Fibroblast of skin of scalp (primary cell): ENCODE results near the gene SIGLEC10. TPM values are rescaled to one million over a fixed set of nuclear protein-coding genes. Genes with fewer than 3 reads are reported as not detected.
"Not testable (repeated sequence)": the region's sequence is repeated elsewhere in the genome, so short reads cannot be mapped to it uniquely, and the experiment has no call there.

Experiments used
- DNase-seq: peaks from one replicate; pipeline ENCODE4 v3.0.0-alpha.2; 2013
- polyA plus RNA-seq, 2 experiments: library from polyadenylated mRNA; unstranded; fragments of 120-200 nt; gene quantifications; one replicate each; pipeline ENCODE4 v1.2.1, GENCODE V29; 2013; ENCODE audit not compliant: insufficient read length in 2 of 2

The SIGLEC10 gene, protein sequence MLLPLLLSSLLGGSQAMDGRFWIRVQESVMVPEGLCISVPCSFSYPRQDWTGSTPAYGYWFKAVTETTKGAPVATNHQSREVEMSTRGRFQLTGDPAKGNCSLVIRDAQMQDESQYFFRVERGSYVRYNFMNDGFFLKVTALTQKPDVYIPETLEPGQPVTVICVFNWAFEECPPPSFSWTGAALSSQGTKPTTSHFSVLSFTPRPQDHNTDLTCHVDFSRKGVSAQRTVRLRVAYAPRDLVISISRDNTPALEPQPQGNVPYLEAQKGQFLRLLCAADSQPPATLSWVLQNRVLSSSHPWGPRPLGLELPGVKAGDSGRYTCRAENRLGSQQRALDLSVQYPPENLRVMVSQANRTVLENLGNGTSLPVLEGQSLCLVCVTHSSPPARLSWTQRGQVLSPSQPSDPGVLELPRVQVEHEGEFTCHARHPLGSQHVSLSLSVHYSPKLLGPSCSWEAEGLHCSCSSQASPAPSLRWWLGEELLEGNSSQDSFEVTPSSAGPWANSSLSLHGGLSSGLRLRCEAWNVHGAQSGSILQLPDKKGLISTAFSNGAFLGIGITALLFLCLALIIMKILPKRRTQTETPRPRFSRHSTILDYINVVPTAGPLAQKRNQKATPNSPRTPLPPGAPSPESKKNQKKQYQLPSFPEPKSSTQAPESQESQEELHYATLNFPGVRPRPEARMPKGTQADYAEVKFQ
- 0.06 TPM for polyA plus RNA-seq (2013, experiment 1 of 2; ENCODE audit: insufficient read length)
- 0.20 TPM for polyA plus RNA-seq (2013, experiment 2 of 2; ENCODE audit: insufficient read length)

DNA sequence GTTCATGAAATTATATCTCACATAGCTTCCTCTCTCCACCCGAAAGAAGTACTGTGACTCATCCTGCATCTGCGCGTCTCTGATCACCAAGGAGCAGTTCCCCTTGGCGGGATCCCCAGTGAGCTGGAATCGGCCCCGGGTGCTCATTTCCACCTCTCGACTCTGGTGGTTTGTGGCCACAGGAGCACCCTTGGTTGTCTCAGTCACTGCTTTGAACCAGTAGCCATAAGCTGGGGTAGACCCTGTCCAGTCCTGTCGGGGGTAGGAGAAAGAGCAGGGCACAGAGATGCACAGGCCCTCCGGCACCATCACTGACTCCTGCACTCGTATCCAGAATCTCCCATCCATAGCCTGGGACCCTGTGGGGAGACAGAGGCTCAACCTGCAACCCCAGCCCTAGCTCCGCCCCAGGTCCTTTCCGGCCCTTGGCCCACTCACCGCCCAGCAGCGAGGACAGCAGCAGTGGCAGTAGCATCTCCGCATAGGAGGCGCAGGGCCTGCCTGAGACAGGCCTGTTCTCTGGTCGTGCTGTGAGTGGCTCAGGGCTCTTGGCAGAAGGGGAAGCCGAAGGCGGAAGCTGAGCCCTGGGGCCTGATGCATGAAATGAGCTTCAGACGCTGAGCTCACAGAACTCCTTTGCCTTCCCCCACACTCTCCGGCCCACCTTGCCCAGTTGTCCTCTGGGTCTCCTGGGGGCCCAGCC, at the start of gene SIGLEC10:
Gene SIGLEC10, minus strand, starts transcription at position 536 of the 703 bp plus-strand sequence. Its CDS starts 61 bp downstream, at position 475.
- no peak for DNase-seq

DNA sequence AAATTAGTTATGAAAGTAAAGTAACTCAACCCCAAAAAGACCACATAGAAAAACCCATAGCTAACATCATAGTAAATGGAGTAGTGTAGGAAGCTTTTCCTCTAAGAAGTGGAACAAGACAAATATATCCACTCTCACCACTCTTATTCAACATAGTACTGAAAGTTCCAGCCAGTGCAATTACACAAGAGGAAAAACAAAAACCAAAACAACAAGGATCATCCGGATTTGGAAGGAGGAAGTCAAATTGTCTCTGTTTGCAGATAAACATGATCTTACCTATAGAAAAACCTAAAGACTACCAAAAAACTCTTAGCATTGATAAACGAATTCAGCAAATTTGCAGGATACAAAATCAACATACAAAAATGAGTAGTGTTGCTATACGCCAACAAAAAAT, 49.3 kb upstream of the SIGLEC10 start:
- no peak for DNase-seq

DNA sequence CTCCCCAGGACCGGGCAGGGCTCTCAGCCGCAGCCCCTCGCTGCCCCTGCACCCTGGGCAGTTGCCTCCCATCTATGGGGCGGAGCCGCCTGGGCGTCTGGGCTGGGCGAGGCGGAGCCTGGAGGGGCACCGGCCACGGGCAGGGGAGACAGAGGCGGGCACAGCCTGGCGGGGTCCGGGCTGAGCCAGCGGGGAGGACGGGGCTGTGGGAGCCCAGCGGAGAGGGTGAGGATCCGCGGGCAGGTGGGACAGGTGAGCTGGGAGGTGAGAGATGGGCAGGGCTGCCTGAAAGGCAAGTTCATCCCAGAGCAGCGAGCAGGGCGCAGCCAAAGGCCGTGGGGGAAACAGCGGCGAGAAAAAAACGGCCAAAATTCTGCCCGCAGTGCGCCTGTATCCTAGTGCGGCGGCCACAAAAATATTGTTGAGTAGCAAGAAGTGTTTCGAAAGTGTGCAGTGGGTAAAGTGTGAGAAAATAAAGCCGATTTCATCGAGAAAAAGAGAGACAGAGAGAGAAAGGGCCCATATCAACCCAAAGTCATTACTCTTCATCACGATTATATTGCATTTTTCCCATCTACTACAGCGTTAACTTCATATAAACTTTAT, 46.6 kb upstream of the SIGLEC10 start:
- DNase-seq, result not testable (repeated sequence)

DNA sequence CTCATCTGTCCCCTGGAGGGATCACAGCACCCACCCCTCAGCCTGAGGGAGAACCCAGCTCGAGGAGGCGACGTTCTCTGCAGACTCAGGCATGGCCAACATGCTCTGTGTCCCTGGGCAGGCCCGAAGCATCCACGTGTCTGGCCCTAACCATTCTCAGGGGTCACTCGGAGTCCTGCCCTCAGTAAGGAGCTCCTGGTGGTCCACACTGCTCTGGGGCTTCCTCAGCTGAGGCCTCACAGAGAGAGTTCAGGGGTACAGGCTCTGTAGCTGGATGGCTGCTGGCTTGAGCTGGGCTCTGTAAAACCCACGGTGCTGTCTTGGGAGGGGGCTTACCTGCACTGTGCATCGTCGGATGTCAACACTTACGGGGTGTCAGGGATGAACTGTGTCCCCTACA, 45.2 kb upstream of the SIGLEC10 start:
- no peak for DNase-seq

DNA sequence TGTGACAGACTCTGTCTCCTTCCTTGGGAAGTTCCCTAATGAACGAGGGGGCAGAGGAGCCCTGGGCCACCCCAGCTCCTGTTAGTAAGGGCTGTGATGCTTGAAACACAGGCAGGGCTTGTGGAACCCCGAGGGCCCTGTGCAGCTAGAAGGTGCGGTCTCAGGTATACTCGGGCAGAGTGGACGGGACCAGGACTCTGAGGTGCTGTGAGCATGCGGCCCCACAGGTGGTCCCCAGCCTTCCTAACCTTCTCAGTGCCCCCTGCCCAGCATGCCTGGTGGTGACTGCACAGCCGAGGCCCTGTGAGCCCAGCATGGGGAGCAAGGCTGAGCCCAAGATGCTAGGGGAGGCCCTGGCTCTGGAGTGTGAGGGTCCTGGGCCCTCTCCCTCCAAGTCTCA, 44.8 kb upstream of the SIGLEC10 start:
- no peak for DNase-seq

DNA sequence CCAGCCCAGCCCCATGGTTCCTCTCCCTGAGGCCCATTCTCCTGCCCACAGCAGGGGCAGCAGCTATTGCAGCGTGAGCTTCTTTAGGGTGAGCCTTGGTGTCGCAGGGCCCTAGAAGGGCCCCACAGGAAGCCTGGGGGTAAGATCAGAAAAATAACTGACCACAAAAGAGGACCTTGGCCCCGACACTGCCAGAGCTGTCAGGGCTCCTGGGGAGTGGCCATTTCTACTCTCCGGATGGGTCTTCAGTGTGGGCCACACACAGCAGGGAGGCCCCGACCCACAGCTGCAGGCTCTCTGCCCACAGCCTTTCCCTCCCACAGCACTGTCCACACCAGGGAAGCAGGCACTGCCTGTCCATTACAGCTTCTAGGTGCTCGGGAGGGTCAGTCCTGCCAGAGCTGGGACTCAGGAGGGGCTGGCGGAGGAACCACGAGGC, 44.3 kb upstream of the SIGLEC10 start:
- DNase-seq, result no peak

DNA sequence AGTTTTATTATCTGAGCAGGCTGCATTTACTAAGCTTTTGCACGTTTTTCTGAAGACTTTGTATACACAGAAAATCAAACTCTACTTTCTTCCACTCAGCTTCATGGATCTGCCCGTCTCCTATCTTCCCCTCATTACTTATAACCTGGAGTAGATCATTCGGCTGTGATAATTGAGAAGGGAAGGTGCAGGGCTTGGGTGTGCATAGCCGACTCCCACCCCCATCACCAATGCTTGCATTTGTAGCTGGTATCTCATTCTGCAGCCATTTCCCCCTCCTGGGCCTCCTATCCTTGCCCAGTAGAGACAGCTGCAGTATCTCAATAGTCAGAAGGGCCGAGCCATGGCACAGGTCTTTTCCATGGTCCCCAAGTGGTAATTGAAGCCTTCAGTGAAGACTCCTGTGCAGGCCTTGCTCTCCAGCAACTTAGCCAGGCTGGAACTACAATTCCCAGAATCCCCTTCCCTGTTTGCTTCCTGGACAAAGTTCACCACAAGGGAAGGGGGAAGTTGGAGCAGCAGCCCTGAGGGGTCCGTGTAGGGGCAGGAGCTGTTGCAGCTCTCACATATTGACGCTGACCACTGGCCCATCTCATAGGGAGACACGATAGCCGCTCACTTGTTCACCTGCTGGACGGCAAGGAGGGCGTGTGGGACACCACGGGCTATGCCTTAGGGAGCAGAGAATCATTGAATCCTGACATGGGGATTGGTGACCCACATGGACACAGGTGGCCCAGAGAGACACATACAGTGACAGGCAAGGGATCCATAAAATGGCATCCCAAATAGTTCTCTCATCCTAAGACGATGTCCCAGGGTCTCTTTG, 42.9 kb upstream of the SIGLEC10 start:
- peak; percentile 7 for DNase-seq

DNA sequence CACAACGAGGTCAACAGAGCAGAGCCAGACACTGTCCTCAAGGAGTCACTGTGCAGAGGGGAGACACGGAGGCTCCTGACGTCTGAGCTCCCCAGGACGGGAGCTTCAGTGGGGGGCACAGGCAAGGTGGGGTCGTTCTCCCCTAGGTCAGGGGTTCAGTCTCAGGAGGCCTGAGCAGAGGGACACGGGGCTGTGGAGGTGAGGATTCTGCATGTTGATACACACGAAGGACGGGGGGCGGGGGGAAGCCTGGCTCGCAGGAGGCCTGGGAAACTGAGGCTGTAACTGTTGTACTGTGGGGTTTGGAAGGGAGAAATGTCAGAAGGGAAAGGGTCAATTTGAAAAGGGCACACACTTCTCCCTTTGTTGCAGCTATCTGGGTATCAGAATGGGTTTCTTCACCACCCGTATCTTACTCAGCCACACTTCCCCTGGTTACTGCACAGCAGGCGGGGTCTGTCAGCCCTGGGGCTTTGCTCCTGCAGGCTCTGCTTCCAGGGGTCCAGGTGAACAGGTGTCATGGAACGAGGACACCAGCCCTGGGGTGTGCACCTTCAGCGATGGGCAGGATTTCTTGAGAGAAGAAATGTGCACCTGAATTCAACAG, 41.6 kb upstream of the SIGLEC10 start:
- no peak for DNase-seq

DNA sequence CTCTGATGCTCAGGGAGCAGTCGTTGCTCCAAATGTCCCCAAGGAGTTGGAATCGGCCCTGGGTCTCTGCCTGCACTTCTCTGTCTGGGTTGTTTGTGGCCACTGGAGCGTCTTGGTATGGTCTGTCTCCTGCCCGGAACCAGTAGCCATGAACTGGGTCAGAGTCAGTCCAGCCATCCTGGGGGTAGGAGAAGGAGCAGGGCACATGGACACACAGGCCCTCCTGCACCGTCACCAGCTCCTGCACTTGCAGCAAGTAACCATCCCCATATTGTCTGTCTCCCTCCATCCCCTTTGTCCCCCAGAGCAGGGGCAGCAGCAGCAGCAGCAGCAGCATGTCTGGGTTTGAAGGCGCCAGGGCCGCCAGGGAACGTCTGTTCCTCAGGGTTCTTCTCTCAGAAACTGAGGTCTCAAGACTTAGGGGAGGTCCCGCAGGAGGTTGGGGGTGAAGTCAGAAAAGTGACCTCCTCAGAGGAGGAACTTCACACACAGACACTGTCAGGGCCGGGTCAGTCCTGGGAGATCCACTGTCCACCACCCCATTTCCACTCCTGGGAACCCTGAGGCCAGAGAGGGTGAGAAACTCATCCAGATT, 40.7 kb upstream of the SIGLEC10 start, which contains the start of gene SIGLEC8:
Gene SIGLEC8, minus strand, starts transcription at position 404 of the 595 bp plus-strand sequence. Its CDS starts 67 bp downstream, at position 337.
- no peak for DNase-seq

DNA sequence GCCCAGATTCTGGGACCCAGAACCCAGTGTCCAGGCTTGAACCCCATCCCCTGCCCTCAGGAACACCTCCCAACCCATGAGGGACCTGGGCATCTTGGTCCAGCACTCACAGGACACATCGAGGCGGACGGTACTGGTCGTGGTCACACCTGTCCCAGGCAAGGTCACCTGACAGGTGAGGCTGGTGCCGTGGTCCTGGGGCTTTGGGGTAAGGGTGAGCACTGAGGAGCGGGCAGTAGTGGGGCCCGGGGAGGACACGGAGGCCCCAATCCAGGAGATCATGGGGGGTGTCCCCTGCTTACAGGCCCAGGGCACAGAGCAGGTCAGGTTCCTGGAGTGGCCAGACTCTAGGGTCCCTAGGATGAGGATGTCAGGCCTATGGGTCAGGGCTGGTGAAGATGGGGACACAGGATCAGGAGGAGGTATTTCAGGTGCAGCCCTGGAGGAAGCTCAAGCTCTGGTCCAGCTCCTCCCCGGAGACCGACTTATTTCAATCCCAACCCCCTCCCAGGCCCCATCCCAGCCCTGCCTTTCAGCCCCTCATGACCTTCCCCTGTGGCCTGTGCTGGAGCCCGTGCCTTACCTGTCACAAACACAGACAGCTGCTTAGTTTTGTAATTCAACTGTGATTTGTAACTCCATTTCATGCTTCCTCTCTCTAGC, 40.0 kb upstream of the SIGLEC10 start:
- DNase-seq, result no peak

DNA sequence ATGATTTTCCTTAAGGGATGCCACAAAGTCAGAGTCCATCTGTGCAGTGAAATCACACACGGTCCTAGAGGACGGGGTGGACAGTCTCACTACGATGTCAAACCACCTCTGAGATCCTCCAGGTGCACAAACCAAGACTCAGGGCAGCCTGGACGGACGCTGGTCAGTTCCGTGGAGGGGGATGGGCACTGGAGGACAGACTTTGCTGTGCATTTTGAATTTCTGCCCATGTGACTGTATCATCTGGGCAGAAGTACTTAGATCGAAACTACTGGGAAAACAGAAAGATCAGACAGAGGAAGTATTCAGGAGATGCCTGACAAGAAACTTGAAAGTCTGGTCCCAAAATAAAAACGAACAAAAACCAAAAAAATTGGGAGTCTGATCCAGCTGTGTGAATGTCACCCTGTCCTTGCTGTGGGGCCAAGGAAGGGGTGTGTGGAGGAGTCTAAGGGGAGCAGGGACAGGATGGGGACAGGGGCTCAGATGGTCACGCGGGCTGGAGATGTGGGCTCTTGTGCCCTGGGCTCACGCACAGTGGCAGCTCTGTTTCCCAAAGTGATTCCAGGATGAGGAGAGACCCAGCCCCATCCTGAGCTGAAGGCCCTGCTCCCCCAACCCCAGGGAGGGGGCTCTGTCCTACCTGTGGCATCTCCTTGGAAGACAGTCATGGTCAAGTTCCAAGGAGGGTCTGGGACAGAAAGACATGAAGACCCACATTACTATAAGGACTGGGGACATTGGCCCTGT, 39.3 kb upstream of the SIGLEC10 start:
- DNase-seq, result no peak

DNA sequence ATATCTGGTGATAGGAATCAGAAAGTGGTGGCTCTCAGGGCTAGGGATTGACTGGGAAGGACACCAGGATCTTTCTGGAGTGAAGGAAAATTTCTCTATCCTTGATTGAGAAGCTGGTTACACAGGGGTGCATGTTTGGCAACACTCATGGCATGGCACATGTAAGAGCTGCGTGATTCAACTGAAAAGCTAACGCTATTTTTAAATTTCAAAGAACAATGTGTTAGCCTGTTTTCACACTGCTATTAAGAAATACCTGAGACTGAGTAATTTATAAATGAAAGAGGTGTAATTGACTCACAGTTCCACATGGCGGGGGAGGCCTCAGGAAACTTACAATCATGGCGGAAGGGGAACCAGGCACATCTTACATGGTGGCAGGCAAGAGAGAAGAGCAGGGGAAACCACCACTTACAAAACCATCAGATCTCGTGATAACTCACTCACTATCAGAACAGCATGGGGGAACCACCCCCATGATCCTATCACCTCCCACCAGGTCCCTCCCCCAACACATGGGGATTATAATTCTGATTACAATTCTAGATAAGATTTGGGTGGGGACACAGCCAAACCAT, 33.4 kb upstream of the SIGLEC10 start:
- DNase-seq, result no peak

DNA sequence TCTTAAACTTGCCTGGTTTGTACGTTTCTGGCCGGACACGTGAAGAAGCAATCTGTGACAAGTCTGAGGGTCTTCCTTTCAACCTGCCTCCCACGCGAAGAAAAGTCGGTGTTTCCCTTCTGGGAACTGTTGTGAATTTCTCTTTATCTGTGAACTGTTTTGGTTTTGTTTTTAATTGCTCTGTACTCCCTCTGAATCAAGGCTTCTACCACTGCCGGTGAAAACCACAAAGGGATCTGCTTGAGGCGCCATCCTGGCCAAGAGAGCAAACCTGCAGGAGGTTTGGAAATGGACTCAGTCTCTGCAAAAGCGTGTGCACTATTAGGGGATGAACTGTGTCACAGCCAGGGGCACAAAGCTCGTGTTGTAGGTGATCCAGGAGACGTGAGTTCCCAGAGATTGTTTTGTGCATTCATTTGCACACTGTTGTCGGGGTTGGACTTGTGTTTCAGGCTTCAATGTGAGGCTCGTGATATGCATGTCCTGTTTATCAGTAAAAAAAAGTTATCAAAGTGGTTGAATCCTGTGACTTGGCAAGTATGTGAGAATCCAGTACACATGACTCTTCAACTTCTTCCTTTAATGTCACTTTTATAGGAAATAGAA, 31.1 kb upstream of the SIGLEC10 start:
- no peak for DNase-seq

DNA sequence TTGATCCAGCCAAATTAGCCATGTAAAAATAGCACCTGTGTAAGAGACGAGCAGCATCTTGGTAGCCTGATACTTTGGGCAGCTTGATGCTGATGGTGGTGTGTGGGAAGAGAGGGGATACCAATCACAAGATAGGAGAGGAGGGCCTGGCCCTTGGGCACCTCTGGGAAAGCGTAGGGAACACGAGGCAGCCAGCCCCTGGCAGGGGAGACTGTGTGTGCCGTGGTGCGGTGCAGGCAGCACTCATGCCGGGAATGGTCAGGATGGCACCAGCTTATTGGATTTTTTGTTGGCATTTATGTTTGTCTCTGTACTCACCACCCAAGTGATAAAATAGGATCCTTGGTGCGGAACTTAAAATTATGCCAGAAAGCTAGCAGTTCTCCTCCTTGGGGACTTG, 30.6 kb upstream of the SIGLEC10 start:
- DNase-seq, result no peak

DNA sequence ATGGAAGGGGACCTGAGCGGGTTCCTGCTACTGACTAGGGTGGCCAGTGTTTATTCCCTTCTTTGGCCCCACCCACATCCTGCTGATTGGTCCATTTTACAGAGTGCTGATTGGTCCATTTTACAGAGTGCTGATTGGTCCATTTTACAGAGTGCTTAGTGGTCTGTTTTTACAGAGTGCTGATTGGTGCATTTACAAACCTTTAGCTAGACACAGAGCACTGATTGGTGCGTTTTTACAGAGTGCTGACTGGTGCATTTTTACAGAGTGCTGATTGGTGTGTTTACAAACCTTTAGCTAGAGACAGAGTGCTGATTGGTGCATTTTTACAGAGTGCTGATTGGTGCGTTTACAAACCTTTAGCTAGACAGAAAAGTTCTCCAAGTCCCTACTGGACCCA, 30.1 kb upstream of the SIGLEC10 start:
- DNase-seq, result not testable (repeated sequence)

DNA sequence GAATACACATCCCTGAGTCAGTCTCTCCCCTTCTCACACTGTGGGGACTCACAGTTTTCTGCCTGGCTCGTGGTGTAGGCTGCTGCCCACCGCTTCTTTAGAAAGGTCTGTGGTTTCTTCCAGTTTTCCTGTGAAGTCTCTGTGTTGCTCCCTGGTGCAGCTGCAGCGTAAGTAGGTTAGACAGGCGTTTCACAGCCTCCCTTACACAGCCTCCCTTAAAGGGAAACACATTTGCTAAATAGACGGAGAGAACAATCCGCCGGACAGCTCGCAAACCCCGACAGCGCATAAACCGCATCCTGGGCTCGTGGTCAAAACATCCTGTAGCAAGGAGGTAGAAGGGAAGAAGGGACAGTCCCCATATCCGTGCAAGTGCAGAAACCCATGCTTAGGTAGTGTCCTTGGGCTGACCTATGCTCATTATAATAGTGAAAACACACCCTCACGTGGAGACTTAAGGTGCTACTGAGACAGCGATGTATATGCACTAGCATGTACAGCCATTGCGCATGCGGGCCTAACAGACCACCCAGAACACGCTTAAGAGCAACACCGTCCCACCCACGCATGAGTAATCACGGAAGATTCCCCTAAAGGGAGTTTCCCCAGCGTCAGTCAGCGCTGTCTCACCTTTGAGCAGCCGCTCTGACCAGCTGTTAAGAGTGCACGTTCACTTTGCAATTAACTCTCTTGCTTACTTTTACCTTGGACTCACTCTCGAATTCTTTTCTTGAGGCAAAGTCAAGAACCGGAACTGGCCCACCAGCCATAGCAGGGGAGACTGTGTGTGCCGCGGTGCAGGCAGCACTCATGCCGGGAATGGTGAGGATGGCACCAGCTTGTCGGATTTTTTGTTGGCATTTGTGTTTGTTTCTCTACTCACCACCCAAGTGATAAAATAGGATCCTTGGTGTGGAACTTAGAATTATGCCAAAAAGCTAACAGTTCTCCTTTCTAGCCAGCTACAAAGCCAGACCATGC, 24.3 kb upstream of the SIGLEC10 start:
- DNase-seq, result no peak

DNA sequence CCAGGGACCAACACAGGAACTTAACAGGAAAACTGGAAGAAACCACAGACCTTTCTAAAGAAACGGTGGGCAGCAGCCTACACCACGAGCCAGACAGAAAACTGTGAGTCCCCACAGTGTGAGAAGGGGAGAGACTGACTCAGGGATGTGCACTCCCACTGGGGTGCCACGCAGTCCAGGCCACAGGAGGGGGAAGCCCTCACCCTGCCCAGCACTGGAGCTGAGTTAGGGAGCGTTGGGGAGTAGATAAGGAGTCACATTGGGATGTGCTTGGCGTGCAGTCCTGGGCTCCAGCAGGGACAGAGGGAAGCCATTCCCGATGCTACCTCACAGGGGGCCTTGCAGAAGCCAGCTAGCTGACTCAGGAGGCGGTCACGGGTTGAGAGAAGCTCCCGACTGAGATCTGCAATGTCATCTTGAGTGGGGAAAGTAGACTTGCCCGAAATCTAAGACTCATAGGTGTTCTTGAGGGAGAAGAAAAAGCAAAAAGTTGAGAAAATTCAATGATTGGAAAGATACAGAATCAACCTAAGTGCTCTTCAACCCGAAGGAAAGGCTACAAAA, 23.5 kb upstream of the SIGLEC10 start:
- no peak for DNase-seq
